Measurements from ENCODE around the gene ANAPC13.

- TF ChIP-seq EZH2 (IDR thresholded peaks at IDR 0.05; ENCODE audit: insufficient read depth, poor library complexity, severe bottlenecking): no peak
- no peak for TF ChIP-seq EZH2phosphoT487 (IDR thresholded peaks at IDR 0.05; ENCODE audit: insufficient read depth, low read depth)
These were observed 28.3 kb downstream of the ANAPC13 start for GRCh38 chr3:134457376-134458074.
